NB4 (cell line): ENCODE data around the gene APOA4.

Experiments
- MYC ChIP-seq: IDR thresholded peaks from 2 replicates; pipeline ENCODE4 v1.6.1; 2011; ENCODE audit warnings: low read depth, low read length
- TF ChIP-seq, protein P1 (sequence below): IDR thresholded peaks from one replicate; pipeline ENCODE4 v1.5.1; 2012; ENCODE audit warnings: low read depth, low read length

DNA sequence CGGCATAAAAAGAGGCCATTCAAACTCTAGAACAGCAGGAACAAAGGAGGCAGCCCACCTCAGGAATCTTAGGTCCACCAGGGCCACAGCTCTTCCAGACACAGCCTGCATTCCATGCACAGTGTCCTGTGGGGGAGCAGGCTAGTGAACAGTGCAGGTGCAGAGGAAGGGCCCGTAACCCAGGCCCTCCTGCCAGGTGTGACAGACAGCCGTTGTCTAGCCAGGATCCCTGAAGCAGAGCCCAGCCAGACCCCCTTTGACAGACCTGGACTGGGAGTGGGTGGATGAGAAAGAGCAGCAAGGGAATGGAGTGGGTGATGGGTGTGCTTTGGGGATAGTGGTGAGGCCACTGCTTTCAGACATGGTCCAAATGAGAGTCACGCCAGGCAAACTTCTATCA lies 34.1 kb downstream of the APOA4 start:
- TF ChIP-seq, protein P1, sequence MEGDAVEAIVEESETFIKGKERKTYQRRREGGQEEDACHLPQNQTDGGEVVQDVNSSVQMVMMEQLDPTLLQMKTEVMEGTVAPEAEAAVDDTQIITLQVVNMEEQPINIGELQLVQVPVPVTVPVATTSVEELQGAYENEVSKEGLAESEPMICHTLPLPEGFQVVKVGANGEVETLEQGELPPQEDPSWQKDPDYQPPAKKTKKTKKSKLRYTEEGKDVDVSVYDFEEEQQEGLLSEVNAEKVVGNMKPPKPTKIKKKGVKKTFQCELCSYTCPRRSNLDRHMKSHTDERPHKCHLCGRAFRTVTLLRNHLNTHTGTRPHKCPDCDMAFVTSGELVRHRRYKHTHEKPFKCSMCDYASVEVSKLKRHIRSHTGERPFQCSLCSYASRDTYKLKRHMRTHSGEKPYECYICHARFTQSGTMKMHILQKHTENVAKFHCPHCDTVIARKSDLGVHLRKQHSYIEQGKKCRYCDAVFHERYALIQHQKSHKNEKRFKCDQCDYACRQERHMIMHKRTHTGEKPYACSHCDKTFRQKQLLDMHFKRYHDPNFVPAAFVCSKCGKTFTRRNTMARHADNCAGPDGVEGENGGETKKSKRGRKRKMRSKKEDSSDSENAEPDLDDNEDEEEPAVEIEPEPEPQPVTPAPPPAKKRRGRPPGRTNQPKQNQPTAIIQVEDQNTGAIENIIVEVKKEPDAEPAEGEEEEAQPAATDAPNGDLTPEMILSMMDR = no peak
- no peak for TF ChIP-seq MYC
